ENCODE data around the gene DHFR2.

The DHFR2 gene

DNA sequence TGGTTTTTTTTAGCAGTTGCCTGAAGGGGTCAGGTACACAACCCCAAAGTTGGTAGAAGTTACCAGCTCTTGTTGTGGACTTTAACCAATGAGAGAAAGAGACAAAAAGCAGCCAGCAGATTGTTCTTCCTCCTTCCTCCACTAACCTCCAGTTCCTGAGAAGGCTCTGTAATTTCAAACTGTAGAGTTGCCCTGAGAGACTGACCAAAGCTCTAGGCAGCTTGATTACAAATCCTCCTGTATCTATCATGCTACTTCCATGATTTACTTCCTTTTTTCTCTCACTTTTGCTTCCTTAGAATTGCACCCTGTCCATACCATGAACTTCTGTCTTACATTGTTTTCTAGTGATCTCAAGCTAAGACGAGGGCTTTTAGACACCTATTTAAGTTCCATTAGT is 29.4 kb upstream of the DHFR2 start:
- ATAC-seq = no peak
- TF ChIP-seq BACH2 (CRISPR knock-in tag; IDR thresholded peaks at IDR 0.05; ENCODE audit: borderline replicate concordance) (no peak), TCF4 (CRISPR knock-in tag; IDR thresholded peaks at IDR 0.05; ENCODE audit: borderline replicate concordance) (no peak), SNAI2 (CRISPR knock-in tag; IDR thresholded peaks at IDR 0.05) (no peak), ZNF565 (CRISPR knock-in tag; conservative IDR thresholded peaks at IDR 0.05; ENCODE audit: low read depth) (no peak), ZNF8 (CRISPR knock-in tag; IDR thresholded peaks at IDR 0.05) (no peak), ARNTL (CRISPR knock-in tag; IDR thresholded peaks at IDR 0.05; ENCODE audit: borderline replicate concordance, low read depth) (no peak), GLIS3 (CRISPR knock-in tag; IDR thresholded peaks at IDR 0.05) (no peak)
- TF ChIP-seq, protein P1, sequence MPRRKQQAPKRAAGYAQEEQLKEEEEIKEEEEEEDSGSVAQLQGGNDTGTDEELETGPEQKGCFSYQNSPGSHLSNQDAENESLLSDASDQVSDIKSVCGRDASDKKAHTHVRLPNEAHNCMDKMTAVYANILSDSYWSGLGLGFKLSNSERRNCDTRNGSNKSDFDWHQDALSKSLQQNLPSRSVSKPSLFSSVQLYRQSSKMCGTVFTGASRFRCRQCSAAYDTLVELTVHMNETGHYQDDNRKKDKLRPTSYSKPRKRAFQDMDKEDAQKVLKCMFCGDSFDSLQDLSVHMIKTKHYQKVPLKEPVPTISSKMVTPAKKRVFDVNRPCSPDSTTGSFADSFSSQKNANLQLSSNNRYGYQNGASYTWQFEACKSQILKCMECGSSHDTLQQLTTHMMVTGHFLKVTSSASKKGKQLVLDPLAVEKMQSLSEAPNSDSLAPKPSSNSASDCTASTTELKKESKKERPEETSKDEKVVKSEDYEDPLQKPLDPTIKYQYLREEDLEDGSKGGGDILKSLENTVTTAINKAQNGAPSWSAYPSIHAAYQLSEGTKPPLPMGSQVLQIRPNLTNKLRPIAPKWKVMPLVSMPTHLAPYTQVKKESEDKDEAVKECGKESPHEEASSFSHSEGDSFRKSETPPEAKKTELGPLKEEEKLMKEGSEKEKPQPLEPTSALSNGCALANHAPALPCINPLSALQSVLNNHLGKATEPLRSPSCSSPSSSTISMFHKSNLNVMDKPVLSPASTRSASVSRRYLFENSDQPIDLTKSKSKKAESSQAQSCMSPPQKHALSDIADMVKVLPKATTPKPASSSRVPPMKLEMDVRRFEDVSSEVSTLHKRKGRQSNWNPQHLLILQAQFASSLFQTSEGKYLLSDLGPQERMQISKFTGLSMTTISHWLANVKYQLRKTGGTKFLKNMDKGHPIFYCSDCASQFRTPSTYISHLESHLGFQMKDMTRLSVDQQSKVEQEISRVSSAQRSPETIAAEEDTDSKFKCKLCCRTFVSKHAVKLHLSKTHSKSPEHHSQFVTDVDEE (CRISPR knock-in tag; IDR thresholded peaks at IDR 0.05) = no peak
- TF ChIP-seq, protein P2, sequence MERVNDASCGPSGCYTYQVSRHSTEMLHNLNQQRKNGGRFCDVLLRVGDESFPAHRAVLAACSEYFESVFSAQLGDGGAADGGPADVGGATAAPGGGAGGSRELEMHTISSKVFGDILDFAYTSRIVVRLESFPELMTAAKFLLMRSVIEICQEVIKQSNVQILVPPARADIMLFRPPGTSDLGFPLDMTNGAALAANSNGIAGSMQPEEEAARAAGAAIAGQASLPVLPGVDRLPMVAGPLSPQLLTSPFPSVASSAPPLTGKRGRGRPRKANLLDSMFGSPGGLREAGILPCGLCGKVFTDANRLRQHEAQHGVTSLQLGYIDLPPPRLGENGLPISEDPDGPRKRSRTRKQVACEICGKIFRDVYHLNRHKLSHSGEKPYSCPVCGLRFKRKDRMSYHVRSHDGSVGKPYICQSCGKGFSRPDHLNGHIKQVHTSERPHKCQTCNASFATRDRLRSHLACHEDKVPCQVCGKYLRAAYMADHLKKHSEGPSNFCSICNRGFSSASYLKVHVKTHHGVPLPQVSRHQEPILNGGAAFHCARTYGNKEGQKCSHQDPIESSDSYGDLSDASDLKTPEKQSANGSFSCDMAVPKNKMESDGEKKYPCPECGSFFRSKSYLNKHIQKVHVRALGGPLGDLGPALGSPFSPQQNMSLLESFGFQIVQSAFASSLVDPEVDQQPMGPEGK (CRISPR knock-in tag; IDR thresholded peaks at IDR 0.05; ENCODE audit: borderline replicate concordance) = no peak

DNA sequence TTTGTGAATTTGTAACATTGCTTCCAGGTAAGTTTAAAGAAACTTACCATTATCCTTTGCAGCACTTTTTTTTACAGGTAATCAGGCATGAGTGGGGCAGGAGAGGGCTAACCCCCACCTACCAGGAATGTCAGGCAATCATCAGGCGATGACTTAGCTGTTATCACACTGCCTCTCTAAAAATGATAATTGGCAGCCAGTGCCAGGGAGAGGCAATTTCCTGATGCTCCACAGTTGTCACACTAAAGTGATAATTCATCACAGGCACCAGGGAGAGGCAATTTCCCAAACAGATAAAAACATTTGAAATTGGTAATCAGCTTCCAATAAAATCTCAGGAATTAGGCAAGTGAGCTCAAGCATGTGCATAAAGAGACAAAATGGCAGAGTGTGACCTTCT is 26.4 kb upstream of the DHFR2 start:
- ATAC-seq = no peak
- TF ChIP-seq ISL1 (CRISPR knock-in tag; IDR thresholded peaks at IDR 0.05) = no peak
- TF ChIP-seq PPARA (CRISPR knock-in tag; IDR thresholded peaks at IDR 0.05; ENCODE audit: borderline replicate concordance) = no peak
- no peak for TF ChIP-seq ARNTL (CRISPR knock-in tag; IDR thresholded peaks at IDR 0.05; ENCODE audit: borderline replicate concordance, low read depth)
- TF ChIP-seq ESRRG (CRISPR knock-in tag; IDR thresholded peaks at IDR 0.05) = no peak
- TF ChIP-seq ZC3H10 (CRISPR knock-in tag; IDR thresholded peaks at IDR 0.05) = no peak
- TF ChIP-seq SNAI2 (CRISPR knock-in tag; IDR thresholded peaks at IDR 0.05) = no peak
- no peak for TF ChIP-seq OSR1 (CRISPR knock-in tag; IDR thresholded peaks at IDR 0.05)
- TF ChIP-seq RARB (CRISPR knock-in tag; IDR thresholded peaks at IDR 0.05) = no peak
- TF ChIP-seq ZNF565 (CRISPR knock-in tag; conservative IDR thresholded peaks at IDR 0.05; ENCODE audit: low read depth) = no peak
- TF ChIP-seq CSDC2 (CRISPR knock-in tag; IDR thresholded peaks at IDR 0.05) = no peak
- TF ChIP-seq CSRNP3 (CRISPR knock-in tag; IDR thresholded peaks at IDR 0.05) = no peak
- no peak for TF ChIP-seq BACH2 (CRISPR knock-in tag; IDR thresholded peaks at IDR 0.05; ENCODE audit: borderline replicate concordance)
- TF ChIP-seq POU6F1 (CRISPR knock-in tag; IDR thresholded peaks at IDR 0.05; ENCODE audit: borderline replicate concordance, low read depth) = no peak
- TF ChIP-seq, protein P2 (CRISPR knock-in tag; IDR thresholded peaks at IDR 0.05; ENCODE audit: borderline replicate concordance) = no peak
- TF ChIP-seq ZNF8 (CRISPR knock-in tag; IDR thresholded peaks at IDR 0.05) = no peak

GRCh38 chr3:94083261-94083660 is 20.5 kb upstream of the DHFR2 start:
- no peak for ATAC-seq
- TF ChIP-seq OSR1 (CRISPR knock-in tag; IDR thresholded peaks at IDR 0.05) = no peak
- TF ChIP-seq POU6F1 (CRISPR knock-in tag; IDR thresholded peaks at IDR 0.05; ENCODE audit: borderline replicate concordance, low read depth) = no peak
- TF ChIP-seq GLIS3 (CRISPR knock-in tag; IDR thresholded peaks at IDR 0.05) = no peak
- TF ChIP-seq ZNF565 (CRISPR knock-in tag; conservative IDR thresholded peaks at IDR 0.05; ENCODE audit: low read depth) = no peak
- TF ChIP-seq, protein P2 (CRISPR knock-in tag; IDR thresholded peaks at IDR 0.05; ENCODE audit: borderline replicate concordance) = no peak
- no peak for TF ChIP-seq BACH2 (CRISPR knock-in tag; IDR thresholded peaks at IDR 0.05; ENCODE audit: borderline replicate concordance)
- TF ChIP-seq ZNF70 (CRISPR knock-in tag; IDR thresholded peaks at IDR 0.05) = no peak
- TF ChIP-seq ESRRG (CRISPR knock-in tag; IDR thresholded peaks at IDR 0.05) = no peak
- TF ChIP-seq CSDC2 (CRISPR knock-in tag; IDR thresholded peaks at IDR 0.05) = no peak
- TF ChIP-seq ZC3H10 (CRISPR knock-in tag; IDR thresholded peaks at IDR 0.05) = no peak
- TF ChIP-seq CSRNP3 (CRISPR knock-in tag; IDR thresholded peaks at IDR 0.05) = no peak
- no peak for TF ChIP-seq ZNF8 (CRISPR knock-in tag; IDR thresholded peaks at IDR 0.05)
